GM21576 (cell line): ENCODE data around the gene AADAT.
A peak's percentile ranks its signal among the peaks of the same experiment; 100 is the strongest.

Experiments
- ATAC-seq: cut with Tn5 transposase; IDR thresholded peaks from one replicate; pipeline ENCODE4 v1.9.1; 2021; ENCODE audit warnings: mild to moderate bottlenecking, moderate library complexity; ENCODE audit not compliant: unreplicated experiment

The AADAT gene

GRCh38 chr4:170035231-170035630 is 54.5 kb downstream of the AADAT start:
- ATAC-seq = no peak

GRCh38 chr4:170033999-170034398 is 55.8 kb downstream of the AADAT start:
- no peak for ATAC-seq

GRCh38 chr4:170030121-170030520 is 59.6 kb downstream of the AADAT start:
- no peak for ATAC-seq

GRCh38 chr4:170027181-170027829 is 62.5 kb downstream of the AADAT start:
- ATAC-seq = peak; percentile 64

GRCh38 chr4:170026253-170027021 is 63.3 kb downstream of the AADAT start, which contains the start of gene MFAP3L:
Gene MFAP3L (minus strand): TSS chr4:170026395. CDS start chr4:170005877, 20,518 bp downstream.
- peak; percentile 83 for ATAC-seq

GRCh38 chr4:170025523-170026252 is 64.1 kb downstream of the AADAT start:
- no peak for ATAC-seq

GRCh38 chr4:170022211-170022610 is 67.5 kb downstream of the AADAT start:
- no peak for ATAC-seq

GRCh38 chr4:170017252-170017651 is 72.5 kb downstream of the AADAT start:
- no peak for ATAC-seq

GRCh38 chr4:170015285-170015684 is 74.5 kb downstream of the AADAT start:
- no peak for ATAC-seq

GRCh38 chr4:170014359-170015011 is 75.3 kb downstream of the AADAT start:
- ATAC-seq = no peak

GRCh38 chr4:170012629-170012958 is 77.2 kb downstream of the AADAT start:
- no peak for ATAC-seq

- no peak for ATAC-seq
Measured at GRCh38 chr4:170011921-170012628, 77.7 kb downstream of the AADAT start.
